WERI-Rb-1 (cell line): ENCODE data around the gene CFAP99.

Experiments used
- DNase-seq: peaks from one replicate; pipeline ENCODE4 v3.0.0-alpha.2; 2020
- H3K27ac ChIP-seq: fragments of 250-450 bp; sonication (Bioruptor Pico); 2 replicates; pipeline ENCODE4 v1.5.1; 2020; ENCODE audit warnings: mild to moderate bottlenecking, moderate library complexity
- H3K27me3 ChIP-seq: fragments of 250-450 bp; sonication (Bioruptor Pico); 2 replicates; pipeline ENCODE4 v1.5.1; 2021; ENCODE audit warnings: mild to moderate bottlenecking, low read depth, moderate library complexity; ENCODE audit not compliant: insufficient read depth, severe bottlenecking
- H3K36me3 ChIP-seq: fragments of 250-450 bp; sonication (Bioruptor Pico); 2 replicates; pipeline ENCODE4 v1.5.1; 2020; ENCODE audit warnings: mild to moderate bottlenecking, moderate library complexity
- H3K4me3 ChIP-seq: 2 replicates; pipeline ENCODE4 v1.5.1; 2011; ENCODE audit warnings: low read depth, mild to moderate bottlenecking, control low read depth, low read length
- H3K9me3 ChIP-seq: fragments of 250-450 bp; sonication (Bioruptor Pico); 2 replicates; pipeline ENCODE4 v1.5.1; 2021; ENCODE audit warnings: mild to moderate bottlenecking, moderate library complexity; ENCODE audit not compliant: severe bottlenecking
- TF ChIP-seq, protein P1 (sequence below): IDR thresholded peaks from 2 replicates; pipeline ENCODE4 v1.5.1; 2011; ENCODE audit warnings: low read depth, mild to moderate bottlenecking, control low read depth, inconsistent platforms, low read length

Gene CFAP99

GRCh38 chr4:2442175-2442993, 23.6 kb downstream of the CFAP99 start:
- no peaks in the 10 kb centered on the region for H3K36me3 ChIP-seq
- no peak overlapping the region; the same call in 1 of the 2 replicates for H3K4me3 ChIP-seq
- H3K9me3 ChIP-seq = no peaks in the 10 kb centered on the region
- TF ChIP-seq, protein P1, sequence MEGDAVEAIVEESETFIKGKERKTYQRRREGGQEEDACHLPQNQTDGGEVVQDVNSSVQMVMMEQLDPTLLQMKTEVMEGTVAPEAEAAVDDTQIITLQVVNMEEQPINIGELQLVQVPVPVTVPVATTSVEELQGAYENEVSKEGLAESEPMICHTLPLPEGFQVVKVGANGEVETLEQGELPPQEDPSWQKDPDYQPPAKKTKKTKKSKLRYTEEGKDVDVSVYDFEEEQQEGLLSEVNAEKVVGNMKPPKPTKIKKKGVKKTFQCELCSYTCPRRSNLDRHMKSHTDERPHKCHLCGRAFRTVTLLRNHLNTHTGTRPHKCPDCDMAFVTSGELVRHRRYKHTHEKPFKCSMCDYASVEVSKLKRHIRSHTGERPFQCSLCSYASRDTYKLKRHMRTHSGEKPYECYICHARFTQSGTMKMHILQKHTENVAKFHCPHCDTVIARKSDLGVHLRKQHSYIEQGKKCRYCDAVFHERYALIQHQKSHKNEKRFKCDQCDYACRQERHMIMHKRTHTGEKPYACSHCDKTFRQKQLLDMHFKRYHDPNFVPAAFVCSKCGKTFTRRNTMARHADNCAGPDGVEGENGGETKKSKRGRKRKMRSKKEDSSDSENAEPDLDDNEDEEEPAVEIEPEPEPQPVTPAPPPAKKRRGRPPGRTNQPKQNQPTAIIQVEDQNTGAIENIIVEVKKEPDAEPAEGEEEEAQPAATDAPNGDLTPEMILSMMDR = peak; percentile 34; the same call in 1 of the 2 replicates
- H3K27me3 ChIP-seq = no peaks in the 10 kb centered on the region
- no peak overlapping the region; the same call in 1 of the 2 replicates for H3K27ac ChIP-seq
- peak; percentile 37 for DNase-seq

- Histone ChIP-seq H3K27me3 (no peaks in the 10 kb centered on the region), H3K4me3 (no peak overlapping the region), H3K9me3 (no peaks in the 10 kb centered on the region), H3K36me3 (no peaks in the 10 kb centered on the region), H3K27ac (no peak overlapping the region)
- no peak for DNase-seq
- TF ChIP-seq, protein P1 = no peak
Measured at GRCh38 chr4:2443061-2443730, 24.4 kb downstream of the CFAP99 start.

GRCh38 chr4:2443956-2444740, 25.4 kb downstream of the CFAP99 start:
- H3K4me3 ChIP-seq = no peak overlapping the region
- DNase-seq = no peak
- H3K27me3 ChIP-seq = no peaks in the 10 kb centered on the region
- TF ChIP-seq, protein P1 = no peak
- no peaks in the 10 kb centered on the region for H3K9me3 ChIP-seq
- no peak overlapping the region for H3K27ac ChIP-seq
- H3K36me3 ChIP-seq = no peaks in the 10 kb centered on the region

DNA sequence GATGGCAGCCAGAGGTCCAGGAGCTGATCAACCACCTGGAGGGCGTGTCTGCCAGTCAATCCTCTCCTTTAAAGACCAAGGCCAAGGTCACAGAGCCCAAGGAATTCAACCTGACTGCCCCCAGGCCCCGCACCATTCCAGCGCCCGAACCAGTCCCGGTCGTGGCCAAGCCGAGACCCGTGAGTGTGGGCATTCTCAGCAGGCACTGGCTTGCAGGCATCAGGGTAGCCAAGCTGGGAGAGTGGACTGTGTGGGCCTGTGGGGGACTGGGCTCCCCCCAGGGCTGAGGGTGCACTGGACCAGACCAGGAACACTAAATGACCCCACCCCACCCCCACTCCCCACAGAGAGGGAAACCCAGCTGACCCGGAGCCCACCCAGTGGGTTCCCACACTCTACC, 26.4 kb downstream of the CFAP99 start:
- Histone ChIP-seq H3K4me3 (no peak overlapping the region), H3K27me3 (no peaks in the 10 kb centered on the region), H3K9me3 (no peaks in the 10 kb centered on the region), H3K36me3 (no peaks in the 10 kb centered on the region), H3K27ac (no peak overlapping the region)
- TF ChIP-seq, protein P1 = no peak
- DNase-seq = no peak

- no peaks in the 10 kb centered on the region for H3K36me3 ChIP-seq
- H3K9me3 ChIP-seq = no peaks in the 10 kb centered on the region
- TF ChIP-seq, protein P1 = no peak
- H3K27ac ChIP-seq = no peak overlapping the region
- DNase-seq = no peak
- H3K4me3 ChIP-seq = no peak overlapping the region
- no peaks in the 10 kb centered on the region for H3K27me3 ChIP-seq
Measured at GRCh38 chr4:2445571-2445970, 26.8 kb downstream of the CFAP99 start.
